Activated CD4-positive, alpha-beta T cell treated with anti-CD3 and anti-CD28 coated beads, Interleukin-2, amount 50 U/mL, for 24 hours (primary cell): ENCODE data around the gene D2HGDH.
"Not testable (repeated sequence)": the region's sequence is repeated elsewhere in the genome, so short reads cannot be mapped to it uniquely, and the experiment has no call there.

Experiments
- DNase-seq, 2 donors: peaks; one replicate each; pipeline ENCODE4 v3.0.0-alpha.2; 2020; ENCODE audit warnings: low read depth in 1 of 2, low spot score in 1 of 2

D2HGDH gene

GRCh38 chr2:241806217-241806616, 71.8 kb downstream of the D2HGDH start:
- not testable (repeated sequence) for DNase-seq

GRCh38 chr2:241808051-241808720, 73.8 kb downstream of the D2HGDH start:
- DNase-seq: no peak

DNA sequence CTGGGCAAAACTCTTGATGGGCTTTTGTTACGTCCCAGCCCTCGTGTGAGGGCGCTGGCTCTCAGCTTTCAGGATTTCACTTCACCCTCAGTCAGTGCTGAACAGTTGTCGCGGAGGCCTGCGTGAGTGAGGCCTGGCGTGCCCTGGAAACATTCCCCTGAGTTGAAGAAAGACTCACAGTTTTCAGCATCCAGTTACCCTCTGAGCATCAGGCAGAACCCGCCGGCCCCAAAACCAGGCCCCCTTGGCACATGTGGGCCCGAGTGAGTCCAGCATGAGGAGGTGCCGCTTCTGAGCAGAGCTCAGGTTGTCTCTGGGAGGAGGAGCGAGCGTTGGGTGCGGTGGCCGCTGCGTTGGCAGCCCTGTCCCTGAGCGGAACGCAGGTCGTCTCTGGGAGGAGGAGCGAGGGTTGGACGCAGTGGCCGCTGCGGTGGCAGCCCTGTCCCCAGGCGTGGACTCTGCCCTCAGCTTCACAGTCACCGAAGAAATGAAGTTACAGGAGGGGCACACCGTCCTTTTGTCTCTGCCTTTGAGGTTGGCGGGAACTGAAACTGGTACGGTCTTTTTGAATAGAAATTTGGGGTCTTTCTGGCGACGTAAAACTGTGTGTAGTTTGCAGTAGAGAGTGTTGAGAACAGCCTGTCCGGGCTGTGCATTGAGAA, 74.4 kb downstream of the D2HGDH start, which contains the start of gene NEU4:
NEU4 (plus strand) TSS at position 473 of the 662 bp plus-strand sequence. CDS start 5,292 bp downstream, outside the sequence.
- no peak for DNase-seq

- DNase-seq: no peak
These were observed 75.2 kb downstream of the D2HGDH start for GRCh38 chr2:241809383-241810306.

DNA sequence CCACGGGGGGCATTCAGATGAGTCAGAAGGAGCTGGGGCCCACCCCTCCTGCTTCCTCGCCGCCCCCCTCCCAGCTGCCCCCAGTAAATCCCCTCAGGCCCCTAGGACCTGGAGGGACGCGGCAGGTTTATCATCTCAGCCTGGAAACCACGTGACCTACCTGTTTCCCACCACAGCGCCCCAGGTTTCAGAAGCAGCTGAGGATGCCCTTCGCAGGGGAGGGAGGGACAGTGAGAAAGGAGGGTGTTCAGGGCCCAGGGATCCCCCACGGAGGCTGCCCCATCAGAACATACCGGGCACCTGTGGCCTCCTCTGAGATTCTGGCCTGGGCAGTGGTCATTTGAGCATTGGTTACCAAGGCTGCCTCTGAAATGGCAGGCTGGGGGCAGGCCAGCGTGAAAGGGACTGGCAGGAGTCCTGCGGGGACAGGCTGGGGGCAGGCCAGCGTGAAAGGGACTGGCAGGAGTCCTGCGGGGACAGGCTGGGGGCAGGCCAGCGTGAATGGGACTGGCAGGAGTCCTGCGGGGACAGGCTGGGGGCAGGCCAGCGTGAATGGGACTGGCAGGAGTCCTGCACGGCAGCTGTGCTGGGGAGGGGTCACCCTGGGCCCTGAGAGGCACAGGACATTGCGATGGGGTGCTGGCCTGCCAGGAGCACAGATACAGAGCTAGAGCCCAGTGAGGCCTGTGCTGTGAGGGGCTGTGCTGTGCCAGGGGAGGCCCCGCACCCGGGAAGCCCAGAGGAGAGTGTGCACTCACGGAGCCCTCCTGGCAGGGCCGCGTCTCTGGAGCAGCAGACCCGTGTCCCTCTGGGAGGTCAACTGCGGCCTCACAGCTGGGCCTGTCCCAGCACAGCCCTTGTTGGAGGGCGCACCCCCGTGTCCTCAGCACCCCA, 76.1 kb downstream of the D2HGDH start:
- DNase-seq: no peak

DNA sequence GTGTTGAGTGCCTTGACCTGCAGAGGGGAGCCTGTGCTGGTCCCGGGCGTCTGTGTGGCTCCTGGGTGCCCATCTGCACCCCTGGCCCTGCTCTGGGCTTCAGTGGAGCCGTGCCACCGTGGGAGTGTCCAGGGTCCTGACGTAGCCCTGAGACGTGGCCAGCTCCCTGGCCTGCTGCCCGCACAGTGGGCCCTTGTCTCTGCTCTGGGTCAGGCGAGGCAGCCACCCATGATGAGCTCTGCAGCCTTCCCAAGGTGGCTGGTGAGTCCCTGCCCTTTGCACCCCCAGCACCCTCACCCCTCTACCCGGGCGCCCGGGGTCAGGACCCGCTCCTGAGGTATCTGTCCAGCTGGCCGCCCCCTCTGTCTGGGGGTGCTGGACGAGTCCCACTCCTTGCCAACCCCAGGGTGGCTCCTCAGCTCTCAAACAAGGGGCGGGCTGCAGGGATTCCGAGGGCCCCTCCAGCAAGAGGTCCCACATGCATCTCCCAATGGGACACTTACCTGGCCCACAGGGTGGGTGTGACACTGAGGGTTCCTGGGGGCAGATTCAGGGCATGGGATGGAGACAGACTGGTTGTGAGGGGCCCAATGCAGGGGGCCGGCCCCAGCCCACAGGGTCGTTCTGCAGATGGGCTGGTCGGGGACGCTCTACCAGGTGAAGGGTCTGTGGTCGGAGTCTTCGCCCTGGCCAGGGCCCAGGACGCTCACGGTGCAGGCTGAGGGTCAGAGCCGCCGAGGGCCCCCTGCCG, 76.9 kb downstream of the D2HGDH start:
- DNase-seq: no peak

GRCh38 chr2:241811952-241812729, 77.7 kb downstream of the D2HGDH start:
- no peak for DNase-seq

- no peak for DNase-seq
These were observed 78.6 kb downstream of the D2HGDH start for GRCh38 chr2:241812730-241813643.

DNA sequence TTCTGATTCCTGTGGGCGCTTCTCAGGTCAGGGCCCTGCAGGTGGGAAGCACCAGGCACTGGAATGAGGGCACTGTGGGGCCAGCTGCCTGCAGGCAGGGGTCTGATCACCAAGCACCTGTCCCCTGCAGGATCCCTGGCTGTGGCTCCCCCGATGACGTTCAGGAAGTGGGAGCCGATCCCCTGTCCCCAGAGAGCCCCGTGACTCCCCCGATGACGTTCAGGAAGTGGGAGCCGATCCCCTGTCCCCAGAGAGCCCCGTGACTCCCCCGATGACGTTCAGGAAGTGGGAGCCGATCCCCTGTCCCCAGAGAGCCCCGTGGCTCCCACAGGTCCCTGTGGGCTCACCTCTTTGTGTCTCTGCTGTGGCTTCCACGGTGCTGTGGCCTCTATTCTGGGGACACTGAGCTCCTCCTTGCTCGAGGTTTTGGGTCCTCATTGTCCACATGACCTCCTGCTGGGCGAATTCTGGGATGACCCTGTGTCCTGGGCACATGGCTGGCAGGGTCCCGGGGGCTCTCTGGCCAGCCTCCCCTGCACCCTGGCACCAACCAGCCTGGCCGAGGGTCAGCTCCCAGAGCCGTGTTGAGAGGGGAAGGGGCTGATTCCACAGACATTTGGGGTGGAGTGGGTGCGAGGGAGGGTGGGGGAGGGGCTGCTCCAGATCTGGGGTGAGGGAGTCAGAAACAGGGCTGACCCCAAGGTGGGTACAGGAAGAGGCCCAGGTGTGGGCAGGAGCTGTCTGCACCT, 79.4 kb downstream of the D2HGDH start:
- DNase-seq: no peak

- no peak for DNase-seq
These were observed 79.9 kb downstream of the D2HGDH start for GRCh38 chr2:241814393-241814642.

DNA sequence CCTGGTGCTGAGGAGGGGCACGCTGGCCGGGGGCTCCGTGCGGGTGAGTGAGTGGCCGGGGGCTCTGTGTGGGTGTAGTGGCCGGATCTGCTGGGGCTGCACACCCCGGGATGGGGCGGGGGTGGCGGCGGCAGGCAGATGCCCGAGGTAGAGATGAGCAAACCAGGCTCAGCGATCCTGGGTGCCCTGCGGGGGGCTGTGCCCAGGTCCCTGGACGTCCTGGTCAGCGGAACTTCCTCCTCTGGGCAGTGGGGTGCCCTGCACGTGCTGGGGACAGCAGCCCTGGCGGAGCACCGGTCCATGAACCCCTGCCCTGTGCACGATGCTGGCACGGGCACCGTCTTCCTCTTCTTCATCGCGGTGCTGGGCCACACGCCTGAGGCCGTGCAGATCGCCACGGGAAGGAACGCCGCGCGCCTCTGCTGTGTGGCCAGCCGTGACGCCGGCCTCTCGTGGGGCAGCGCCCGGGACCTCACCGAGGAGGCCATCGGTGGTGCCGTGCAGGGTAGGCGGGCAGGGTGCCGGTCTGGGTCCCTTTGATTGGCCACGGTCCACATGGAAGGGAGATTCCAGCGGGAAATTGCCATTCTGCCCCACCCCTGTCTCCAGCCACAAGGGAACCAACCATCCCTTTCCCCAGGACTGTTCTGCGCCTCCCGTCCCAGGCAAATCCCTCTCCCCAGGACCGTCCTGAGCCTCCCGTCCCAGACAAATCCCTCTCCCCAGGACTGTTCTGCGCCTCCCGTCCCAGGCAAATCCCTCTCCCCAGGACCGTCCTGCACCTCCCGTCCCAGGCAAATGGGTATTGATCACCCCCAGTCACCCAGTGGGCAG, 80.4 kb downstream of the D2HGDH start:
- no peak for DNase-seq

- DNase-seq: no peak
These were observed 81.3 kb downstream of the D2HGDH start for GRCh38 chr2:241815477-241816430.

- DNase-seq: no peak
These were observed 82.1 kb downstream of the D2HGDH start for GRCh38 chr2:241816431-241817121.

DNA sequence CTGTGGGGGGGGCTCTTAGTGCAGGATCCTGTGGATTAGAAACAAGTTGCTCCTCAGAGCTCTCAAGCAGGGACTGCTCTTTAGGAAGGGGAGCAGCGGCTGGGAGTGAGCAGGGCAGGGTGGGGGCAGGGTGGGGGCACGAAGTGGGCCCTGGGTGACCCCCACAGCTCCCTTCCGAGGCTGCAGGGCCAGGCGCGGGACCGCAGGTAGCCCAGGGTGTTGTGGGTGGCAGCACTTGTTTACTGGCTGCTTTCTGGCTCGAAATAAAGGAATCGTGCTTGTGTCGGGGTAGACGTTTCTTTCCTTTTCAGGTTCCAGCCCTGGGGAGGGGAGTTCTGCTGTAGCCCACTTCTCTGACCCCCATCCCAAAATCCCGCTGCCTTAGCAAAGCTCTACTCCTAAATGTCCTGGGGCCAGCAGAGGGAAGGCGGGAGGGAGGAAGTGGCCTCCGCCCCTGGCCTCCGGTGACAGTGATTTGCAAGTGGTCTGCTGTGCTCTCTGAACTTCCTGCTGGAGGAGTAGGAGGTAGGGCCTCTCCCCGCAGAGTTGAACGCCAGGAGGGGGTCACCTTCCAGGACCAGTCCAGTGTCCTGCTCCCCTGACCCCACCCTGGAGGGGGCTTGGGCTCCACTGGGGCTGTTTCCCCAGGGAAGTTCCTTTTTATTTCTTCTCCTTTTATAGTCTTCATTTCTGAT, 82.8 kb downstream of the D2HGDH start:
- no peak for DNase-seq

- not testable (repeated sequence) for DNase-seq
These were observed 83.4 kb downstream of the D2HGDH start for GRCh38 chr2:241817821-241818215.
